Fibroblast of upper back skin (primary cell): ENCODE results near the gene RAB33A.

Experiments
- DNase-seq: peaks from one replicate; pipeline ENCODE4 v3.0.0-alpha.2; 2013

The RAB33A gene

DNA sequence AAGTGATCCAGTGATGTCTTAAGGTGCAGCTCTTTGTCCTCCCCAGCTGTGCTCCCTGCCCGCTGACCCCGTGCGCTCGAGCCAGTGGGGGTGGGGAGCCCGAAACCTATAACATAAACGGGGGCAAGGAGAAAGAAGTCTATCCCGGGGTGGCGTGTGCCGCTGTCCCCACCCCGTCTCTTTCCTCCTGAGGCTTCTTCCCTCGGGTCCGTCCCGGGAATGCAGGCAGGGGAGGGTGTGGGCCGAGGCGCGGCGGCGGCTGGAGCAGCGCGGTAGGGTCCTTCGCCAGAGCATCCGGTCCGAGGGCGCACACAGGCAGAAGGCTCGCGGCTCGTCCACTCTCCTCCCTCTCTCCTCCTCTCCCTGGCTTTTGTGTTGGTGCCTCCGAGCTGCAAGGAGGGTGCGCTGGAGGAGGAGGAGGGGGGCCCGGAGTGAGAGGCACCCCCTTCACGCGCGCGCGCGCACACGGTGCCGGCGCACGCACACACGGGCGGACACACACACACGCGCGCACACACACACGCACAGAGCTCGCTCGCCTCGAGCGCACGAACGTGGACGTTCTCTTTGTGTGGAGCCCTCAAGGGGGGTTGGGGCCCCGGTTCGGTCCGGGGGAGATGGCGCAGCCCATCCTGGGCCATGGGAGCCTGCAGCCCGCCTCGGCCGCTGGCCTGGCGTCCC lies at the start of gene RAB33A:
TSS of gene RAB33A (plus strand) at position 517 of the 681 bp plus-strand sequence. CDS start at position 618, 101 bp downstream.
- no peak for DNase-seq

DNA sequence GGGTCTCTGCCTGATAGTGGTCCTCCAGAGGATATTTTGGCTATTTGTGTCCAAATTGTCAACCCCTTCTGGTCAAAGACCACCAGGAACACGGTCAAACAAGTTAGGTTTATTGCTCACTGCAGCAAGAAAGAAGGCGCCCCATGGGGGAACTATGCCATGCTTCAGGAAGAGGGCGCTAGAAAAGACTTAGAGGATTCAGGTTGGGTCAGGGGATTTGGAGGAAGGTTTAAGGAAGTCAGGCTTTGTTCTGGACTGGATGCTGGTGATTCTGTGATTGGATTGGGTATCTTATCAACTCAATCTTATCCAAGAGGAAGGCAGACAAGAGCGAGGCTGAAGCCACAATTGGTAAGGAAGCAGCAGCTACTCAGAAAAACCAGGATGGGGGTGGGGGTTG lies 47.2 kb upstream of the RAB33A start:
- no peak for DNase-seq

- no peak for DNase-seq
Measured at GRCh38 chrX:130125091-130125874, 46.5 kb upstream of the RAB33A start.

DNA sequence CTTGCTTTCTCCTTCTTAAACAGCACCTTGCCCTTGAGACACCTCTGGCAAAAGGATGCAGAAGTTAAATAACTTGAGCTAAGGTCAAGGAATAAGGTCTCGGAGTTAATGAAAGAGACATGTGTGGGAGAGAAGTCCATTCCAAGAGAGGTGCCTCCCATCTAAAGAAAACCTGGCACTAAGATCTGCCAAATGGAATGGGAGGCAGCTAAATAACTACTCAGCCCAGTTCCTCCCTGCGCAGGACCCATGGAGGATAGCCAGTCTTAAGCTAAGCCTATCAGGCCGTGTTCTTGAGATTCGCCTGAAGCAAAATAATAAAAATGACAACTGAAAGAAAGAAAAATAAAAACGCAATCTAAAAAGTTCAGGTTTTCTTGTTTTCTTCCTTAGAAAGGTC lies 40.8 kb upstream of the RAB33A start:
- DNase-seq, result no peak

GRCh38 chrX:130136496-130136895 lies 35.3 kb upstream of the RAB33A start:
- no peak for DNase-seq

DNA sequence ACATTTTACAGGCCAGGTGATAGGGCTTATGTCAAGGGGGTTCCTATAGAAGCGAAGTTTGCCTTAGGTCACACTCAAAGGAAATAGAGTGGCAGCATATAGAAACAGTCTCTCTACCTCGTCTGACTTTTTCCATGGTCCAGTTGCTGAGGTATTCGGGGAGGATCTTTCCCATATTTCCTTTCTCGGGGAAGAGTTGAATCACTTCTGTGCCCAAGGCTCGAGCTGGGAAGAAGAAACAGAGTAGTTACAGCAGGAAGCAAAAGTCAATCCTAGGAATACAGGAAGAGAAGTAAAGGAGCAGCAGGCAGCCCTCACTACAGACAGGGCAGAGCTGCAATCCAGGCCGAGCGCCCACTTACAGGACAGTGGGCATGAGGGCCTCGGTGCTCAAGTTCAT lies 34.8 kb upstream of the RAB33A start:
- DNase-seq, result no peak

GRCh38 chrX:130139474-130140201 lies 32.1 kb upstream of the RAB33A start:
- DNase-seq, result no peak

GRCh38 chrX:130144509-130144908 lies 27.3 kb upstream of the RAB33A start:
- DNase-seq, result peak; percentile 54

DNA sequence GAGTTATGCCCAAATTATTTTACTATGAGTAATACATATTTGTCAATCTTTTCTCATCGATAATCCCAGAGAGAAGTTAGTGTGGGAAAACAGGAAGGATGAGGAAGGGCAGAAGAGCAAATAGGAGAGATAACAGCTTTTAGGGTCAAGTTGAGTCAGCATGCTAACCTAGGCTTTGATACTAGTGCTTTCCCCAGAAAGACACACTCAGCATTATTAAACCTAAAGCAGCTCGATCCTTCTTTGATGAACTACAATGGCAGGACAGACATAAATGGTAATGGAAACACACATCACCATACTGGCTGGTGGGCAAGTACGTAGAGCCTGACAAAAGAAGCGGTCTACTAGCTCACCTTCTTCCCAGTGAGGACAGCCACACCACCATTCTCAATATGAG lies 26.6 kb upstream of the RAB33A start:
- no peak for DNase-seq

DNA sequence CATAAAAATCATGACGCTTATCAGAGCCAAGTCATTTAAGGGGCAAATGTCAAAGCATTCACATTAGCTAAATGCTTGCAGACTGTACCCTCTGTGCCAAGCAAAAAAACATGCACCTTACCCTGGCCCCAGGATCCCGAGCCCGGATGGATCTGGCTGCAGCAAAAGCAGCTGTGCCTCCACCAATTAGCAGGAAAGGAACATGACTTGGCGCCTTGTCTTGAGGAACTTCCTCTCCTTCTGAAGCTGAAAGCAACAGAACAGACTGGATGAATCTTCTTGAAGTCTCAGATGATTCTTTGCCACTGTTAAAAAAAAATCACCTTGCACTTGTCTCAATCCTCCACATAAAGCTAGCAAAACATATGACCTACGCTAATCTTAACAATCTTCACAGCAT lies 24.1 kb upstream of the RAB33A start:
- no peak for DNase-seq

DNA sequence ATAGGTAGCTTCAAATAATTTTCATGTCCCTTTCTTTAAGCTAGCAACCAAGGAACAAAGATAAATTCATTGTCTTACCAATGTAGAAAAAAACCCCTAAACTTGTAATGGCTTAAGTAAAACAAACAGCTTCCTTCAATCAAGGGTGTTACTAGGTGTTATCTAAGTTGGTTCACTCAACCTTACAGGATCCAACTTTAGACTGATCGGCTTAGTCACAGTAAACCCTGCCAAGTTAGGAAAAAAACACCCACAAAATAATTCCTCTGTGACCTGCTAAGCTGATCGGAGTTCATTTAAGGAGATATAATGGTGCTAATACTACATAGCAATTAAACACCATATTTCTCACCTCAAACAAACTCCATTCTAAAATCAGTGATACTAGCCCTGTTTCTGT lies 16.2 kb upstream of the RAB33A start:
- DNase-seq, result no peak

- DNase-seq, result no peak
Measured at GRCh38 chrX:130158311-130158710, 13.5 kb upstream of the RAB33A start.

DNA sequence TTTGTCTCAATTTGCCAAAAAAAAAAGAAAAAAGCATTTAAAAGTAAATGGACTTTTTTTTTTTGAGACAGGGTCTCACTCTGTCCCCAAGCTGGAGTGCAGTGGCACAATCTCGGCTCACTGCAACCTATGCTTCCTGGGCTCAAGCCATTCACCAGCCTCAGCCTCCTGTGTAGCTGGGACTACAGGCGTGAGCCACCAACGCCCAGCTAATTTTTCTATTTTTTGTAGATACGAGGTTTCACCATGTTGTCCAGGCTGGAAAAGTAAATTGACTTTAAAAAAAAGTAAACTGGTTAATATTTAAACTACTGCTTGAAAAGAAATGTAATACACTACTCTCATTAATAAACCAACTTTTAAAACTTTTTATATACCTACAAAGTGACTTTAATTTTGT lies 12.0 kb upstream of the RAB33A start:
- no peak for DNase-seq

GRCh38 chrX:130162094-130162735 lies 9.5 kb upstream of the RAB33A start:
- no peak for DNase-seq

DNA sequence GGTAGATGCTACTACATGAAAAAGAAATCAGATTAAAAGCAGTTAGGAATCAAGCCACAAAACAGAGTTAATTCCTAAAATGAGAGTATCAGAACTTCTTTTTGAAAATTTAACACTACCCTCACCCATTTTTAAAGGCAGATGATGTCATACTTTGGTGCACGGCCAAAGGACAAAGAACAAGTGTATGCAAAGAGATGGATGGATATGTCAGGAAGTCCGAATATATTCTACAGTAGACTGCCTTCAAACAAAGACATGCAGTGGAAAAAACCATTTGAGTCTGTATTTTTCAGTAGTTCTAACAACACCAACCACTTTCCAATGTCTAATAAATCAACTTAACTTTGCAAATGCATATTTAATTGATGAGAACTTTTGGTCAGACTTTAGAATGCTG lies 8.4 kb upstream of the RAB33A start:
- DNase-seq, result no peak

DNA sequence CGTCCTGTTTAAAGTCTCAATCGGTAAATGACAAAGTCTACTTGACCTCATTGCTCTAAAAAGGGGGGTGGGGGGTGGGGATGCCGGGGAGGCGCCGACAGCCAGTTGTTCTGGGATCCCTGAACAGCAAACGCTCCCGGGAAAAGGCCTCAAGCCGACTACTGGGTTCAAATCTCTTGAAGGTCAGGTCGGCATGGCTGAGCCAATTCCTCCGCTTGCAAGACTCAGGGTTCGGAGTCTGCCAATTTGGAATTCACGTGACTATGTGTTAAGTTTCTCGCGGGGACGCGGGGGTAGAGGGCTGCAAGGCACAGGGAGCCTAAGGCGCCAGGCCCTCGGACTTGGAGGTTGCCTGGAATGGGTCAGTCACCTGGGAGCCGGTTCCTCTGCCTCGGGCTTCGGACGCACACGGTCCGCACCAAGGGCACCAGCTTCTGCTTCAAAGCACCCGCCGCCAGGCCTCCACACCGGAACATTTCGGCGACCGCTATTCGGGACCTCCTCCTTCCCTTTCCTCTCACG lies 6.5 kb upstream of the RAB33A start:
- no peak for DNase-seq

- peak; percentile 94 for DNase-seq
Measured at GRCh38 chrX:130165703-130166502, 5.9 kb upstream of the RAB33A start, which contains the start of gene AIFM1. TSS of gene AIFM1 (minus strand) at chrX:130165841. CDS start at chrX:130165656, 185 bp downstream.

GRCh38 chrX:130166503-130166777 lies 5.3 kb upstream of the RAB33A start:
- no peak for DNase-seq

- DNase-seq, result no peak
Measured at GRCh38 chrX:130167040-130167439, 4.7 kb upstream of the RAB33A start.

DNA sequence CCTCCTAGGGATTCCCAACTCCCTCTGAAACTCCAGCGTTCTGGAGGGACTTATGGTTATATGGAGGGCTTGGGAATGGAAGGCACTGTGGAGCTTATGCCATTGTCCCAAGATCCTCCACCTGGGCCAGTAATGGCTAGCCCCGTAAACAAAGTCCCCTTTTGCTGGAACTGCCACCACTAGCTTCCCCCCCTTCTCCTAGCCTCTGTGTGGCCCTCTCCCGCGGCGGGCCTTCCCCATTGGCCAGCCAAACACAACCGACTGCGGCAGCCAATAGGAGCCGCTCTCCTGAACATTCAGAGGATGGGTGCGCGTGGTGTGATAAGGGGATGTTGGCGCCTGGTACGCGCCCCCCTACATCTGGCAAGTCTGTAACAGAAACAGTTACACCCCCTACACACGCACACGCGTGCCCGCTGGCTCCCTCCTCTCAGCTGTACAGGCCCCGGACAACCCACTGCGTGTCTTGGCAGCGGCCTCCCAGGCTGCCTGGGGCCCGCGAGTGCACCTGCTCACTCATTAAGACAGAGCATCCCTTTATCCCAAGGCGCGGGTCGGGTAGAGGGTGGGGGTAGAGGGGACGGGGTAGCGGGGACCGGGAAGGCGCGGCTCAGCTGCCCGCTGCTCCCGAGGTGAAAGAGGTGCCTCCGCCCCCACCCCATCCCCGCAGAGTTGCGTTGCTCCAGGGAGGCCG lies 863 bp upstream of the RAB33A start:
- DNase-seq, result no peak

GRCh38 chrX:130172127-130172845 lies 524 bp downstream of the RAB33A start:
- DNase-seq, result no peak
